HepG2 (cell line): ENCODE results near the gene ATG2A. TPM values are rescaled to one million over a fixed set of nuclear protein-coding genes. Genes with fewer than 3 reads are reported as not detected.

Experiments
- microRNA counts: library from miRNA; unstranded; fragments of <30 nt; microRNA quantifications from one replicate; lab custom pipeline; 2015
- microRNA-seq: library from miRNA; unstranded; fragments of <30 nt; microRNA quantifications from one replicate; pipeline ENCODE4, GENCODE V29; 2020
- polyA plus RNA-seq, 8 experiments: library from polyadenylated mRNA; depleted of rRNA in 3 of 8; stranded (reverse) in 7 of 8; unstranded in 1 of 8; fragments of >200 nt; fragmentation: Illumina TruSeq in 4 of 8; extraction: Trizol in 4 of 8; gene quantifications; 2 replicates each; pipeline versions ENCODE4 v1.2.1 to v1.2.3, GENCODE V29; 2011 to 2016; ENCODE audit warnings: low read depth in 4 of 8, missing spikeins in 1 of 8, mixed read lengths in 1 of 8; ENCODE audit not compliant: insufficient read depth in 1 of 8
- small RNA-seq, 3 experiments: library from RNA; depleted of rRNA; stranded (forward); fragments of <200 nt; gene quantifications; one replicate each; pipeline ENCODE3, GENCODE V24; 2012; ENCODE audit warnings: low read depth in 2 of 3, low replicate concordance in 1 of 3; ENCODE audit not compliant: insufficient read length in 3 of 3, insufficient read depth in 2 of 3
- total RNA-seq, 5 experiments: library from RNA; depleted of rRNA; stranded (reverse); fragments of >200 nt; fragmentation: Illumina TruSeq; extraction: Trizol; gene quantifications; 2 replicates each; pipeline ENCODE4 v1.2.3, GENCODE V29; 2016; ENCODE audit warnings: low read depth in 1 of 5

The ATG2A gene
- total and polyA plus RNA-seq, 2 of the 13 experiments (the other 11 are each of a cell fraction or from before 2014, with no cell fraction given) = 6.7 to 8.0 TPM

MicroRNAs encoded within 50 kb of the gene (microRNA counts, 767-probe panel; counts per million panel counts)
- microRNA hsa-miR-192-5p (lab: Ali Mortazavi, UCI) = not detected

Small RNAs within 50 kb of the gene (microRNA-seq; reads per million reads assigned to microRNA genes)
- not detected for gene MIR6749
- gene MIR6750 = 0.68 reads per million

Small RNAs within 50 kb of the gene (small RNA-seq; reads per million reads assigned to genes)
- 0 reads per million in 3 experiments for gene MIR6749
- 0 reads per million in 3 experiments for gene MIR6750

Other genes starting within 250 kb of the ATG2A start
- not detected in 2 replicates for gene NRXN2, start 194.0 kb downstream of the ATG2A start, total RNA-seq (2016; rRNA removed; fragmentation: Illumina TruSeq; extraction: Trizol)
- gene NRXN2, start 194.0 kb downstream of the ATG2A start, polyA plus RNA-seq (2011; rRNA removed) = 0.03 TPM in 1 of 2 replicates, not detected in the other
- gene RASGRP2, start 173.1 kb downstream of the ATG2A start, total RNA-seq (2016; rRNA removed; fragmentation: Illumina TruSeq; extraction: Trizol) = not detected in 2 replicates
- 0.18 and 0.61 TPM in 2 replicates for gene RASGRP2, start 173.1 kb downstream of the ATG2A start, polyA plus RNA-seq (2011; rRNA removed)
- gene PYGM, start 157.2 kb downstream of the ATG2A start, total RNA-seq (2016; rRNA removed; fragmentation: Illumina TruSeq; extraction: Trizol) = 0.11 TPM in 1 of 2 replicates, not detected in the other
- gene PYGM, start 157.2 kb downstream of the ATG2A start, polyA plus RNA-seq (2011; rRNA removed) = 0.12 and 0.13 TPM in 2 replicates
- 42.5 and 70.4 TPM in 2 replicates for gene SF1, start 138.7 kb downstream of the ATG2A start, total RNA-seq (2016; rRNA removed; fragmentation: Illumina TruSeq; extraction: Trizol)
- 51.9 and 55.5 TPM in 2 replicates for gene SF1, start 138.7 kb downstream of the ATG2A start, polyA plus RNA-seq (2011; rRNA removed)
- 7.8 and 8.3 TPM in 2 replicates for gene MAP4K2, start 114.0 kb downstream of the ATG2A start, total RNA-seq (2016; rRNA removed; fragmentation: Illumina TruSeq; extraction: Trizol)
- gene MAP4K2, start 114.0 kb downstream of the ATG2A start, polyA plus RNA-seq (2011; rRNA removed) = 15.5 and 17.6 TPM in 2 replicates
- 15.3 and 20.5 TPM in 2 replicates for gene MEN1, start 106.7 kb downstream of the ATG2A start, total RNA-seq (2016; rRNA removed; fragmentation: Illumina TruSeq; extraction: Trizol)
- 27.3 and 30.9 TPM in 2 replicates for gene MEN1, start 106.7 kb downstream of the ATG2A start, polyA plus RNA-seq (2011; rRNA removed)
- gene CDC42BPG, start 72.6 kb downstream of the ATG2A start, total RNA-seq (2016; rRNA removed; fragmentation: Illumina TruSeq; extraction: Trizol) = 0.77 and 1.4 TPM in 2 replicates
- 0.55 and 0.99 TPM in 2 replicates for gene CDC42BPG, start 72.6 kb downstream of the ATG2A start, polyA plus RNA-seq (2011; rRNA removed)
- 22.0 and 26.6 TPM in 2 replicates for gene EHD1, start 38.6 kb downstream of the ATG2A start, total RNA-seq (2016; rRNA removed; fragmentation: Illumina TruSeq; extraction: Trizol)
- gene EHD1, start 38.6 kb downstream of the ATG2A start, polyA plus RNA-seq (2011; rRNA removed) = 23.6 and 29.4 TPM in 2 replicates
- gene PPP2R5B, start 7.5 kb upstream of the ATG2A start, total RNA-seq (2016; rRNA removed; fragmentation: Illumina TruSeq; extraction: Trizol) = 1.6 and 2.3 TPM in 2 replicates
- 8.3 and 12.6 TPM in 2 replicates for gene PPP2R5B, start 7.5 kb upstream of the ATG2A start, polyA plus RNA-seq (2011; rRNA removed)
- gene GPHA2, start 18.7 kb upstream of the ATG2A start, total RNA-seq (2016; rRNA removed; fragmentation: Illumina TruSeq; extraction: Trizol) = 11.6 and 19.1 TPM in 2 replicates
- 10.1 and 13.0 TPM in 2 replicates for gene GPHA2, start 18.7 kb upstream of the ATG2A start, polyA plus RNA-seq (2011; rRNA removed)
- gene MAJIN, start 54.9 kb upstream of the ATG2A start, total RNA-seq (2016; rRNA removed; fragmentation: Illumina TruSeq; extraction: Trizol) = not detected in 2 replicates
- not detected in 2 replicates for gene MAJIN, start 54.9 kb upstream of the ATG2A start, polyA plus RNA-seq (2011; rRNA removed)
- gene BATF2, start 79.8 kb upstream of the ATG2A start, total RNA-seq (2016; rRNA removed; fragmentation: Illumina TruSeq; extraction: Trizol) = 3.9 and 4.2 TPM in 2 replicates
- gene BATF2, start 79.8 kb upstream of the ATG2A start, polyA plus RNA-seq (2011; rRNA removed) = 2.8 and 3.1 TPM in 2 replicates
- gene ARL2, start 97.0 kb upstream of the ATG2A start, total RNA-seq (2016; rRNA removed; fragmentation: Illumina TruSeq; extraction: Trizol) = 84.4 and 93.9 TPM in 2 replicates
- gene ARL2, start 97.0 kb upstream of the ATG2A start, polyA plus RNA-seq (2011; rRNA removed) = 82.9 and 86.3 TPM in 2 replicates
- 20.7 and 22.6 TPM in 2 replicates for gene SNX15, start 110.2 kb upstream of the ATG2A start, total RNA-seq (2016; rRNA removed; fragmentation: Illumina TruSeq; extraction: Trizol)
- 19.1 and 21.2 TPM in 2 replicates for gene SNX15, start 110.2 kb upstream of the ATG2A start, polyA plus RNA-seq (2011; rRNA removed)
- gene SAC3D1, start 124.0 kb upstream of the ATG2A start, total RNA-seq (2016; rRNA removed; fragmentation: Illumina TruSeq; extraction: Trizol) = 33.2 and 36.3 TPM in 2 replicates
- 7.4 and 8.9 TPM in 2 replicates for gene SAC3D1, start 124.0 kb upstream of the ATG2A start, polyA plus RNA-seq (2011; rRNA removed)
- gene NAALADL1, start 141.3 kb upstream of the ATG2A start, total RNA-seq (2016; rRNA removed; fragmentation: Illumina TruSeq; extraction: Trizol) = 3.4 and 9.3 TPM in 2 replicates
- gene NAALADL1, start 141.3 kb upstream of the ATG2A start, polyA plus RNA-seq (2011; rRNA removed) = 33.9 and 67.5 TPM in 2 replicates
- gene CDCA5, start 166.8 kb upstream of the ATG2A start, total RNA-seq (2016; rRNA removed; fragmentation: Illumina TruSeq; extraction: Trizol) = 50.6 and 63.1 TPM in 2 replicates
- gene CDCA5, start 166.8 kb upstream of the ATG2A start, polyA plus RNA-seq (2011; rRNA removed) = 9.8 and 13.5 TPM in 2 replicates
- gene ZFPL1, start 167.0 kb upstream of the ATG2A start, total RNA-seq (2016; rRNA removed; fragmentation: Illumina TruSeq; extraction: Trizol) = 27.6 and 32.2 TPM in 2 replicates
- 49.7 and 56.0 TPM in 2 replicates for gene ZFPL1, start 167.0 kb upstream of the ATG2A start, polyA plus RNA-seq (2011; rRNA removed)
- 57.4 and 76.3 TPM in 2 replicates for gene VPS51, start 179.0 kb upstream of the ATG2A start, total RNA-seq (2016; rRNA removed; fragmentation: Illumina TruSeq; extraction: Trizol)
- 90.6 and 104 TPM in 2 replicates for gene VPS51, start 179.0 kb upstream of the ATG2A start, polyA plus RNA-seq (2011; rRNA removed)
- gene TM7SF2, start 194.7 kb upstream of the ATG2A start, total RNA-seq (2016; rRNA removed; fragmentation: Illumina TruSeq; extraction: Trizol) = 28.8 and 66.9 TPM in 2 replicates
- gene TM7SF2, start 194.7 kb upstream of the ATG2A start, polyA plus RNA-seq (2011; rRNA removed) = 56.0 and 75.6 TPM in 2 replicates
- gene ZNHIT2, start 200.5 kb upstream of the ATG2A start, total RNA-seq (2016; rRNA removed; fragmentation: Illumina TruSeq; extraction: Trizol) = 5.7 and 6.5 TPM in 2 replicates
- 1.1 TPM in 2 replicates for gene ZNHIT2, start 200.5 kb upstream of the ATG2A start, polyA plus RNA-seq (2011; rRNA removed)
- 869 and 1,024 TPM in 2 replicates for gene FAU, start 204.9 kb upstream of the ATG2A start, total RNA-seq (2016; rRNA removed; fragmentation: Illumina TruSeq; extraction: Trizol)
- 374 and 392 TPM in 2 replicates for gene FAU, start 204.9 kb upstream of the ATG2A start, polyA plus RNA-seq (2011; rRNA removed)
- gene MRPL49, start 205.1 kb upstream of the ATG2A start, total RNA-seq (2016; rRNA removed; fragmentation: Illumina TruSeq; extraction: Trizol) = 53.3 and 63.2 TPM in 2 replicates
- gene MRPL49, start 205.1 kb upstream of the ATG2A start, polyA plus RNA-seq (2011; rRNA removed) = 39.2 and 41.4 TPM in 2 replicates
- 7.4 and 10.3 TPM in 2 replicates for gene SYVN1, start 217.3 kb upstream of the ATG2A start, total RNA-seq (2016; rRNA removed; fragmentation: Illumina TruSeq; extraction: Trizol)
- 22.5 and 25.8 TPM in 2 replicates for gene SYVN1, start 217.3 kb upstream of the ATG2A start, polyA plus RNA-seq (2011; rRNA removed)